Occipital lobe (tissue), 2 donors: ENCODE data around the gene NPAS3. TPM values are rescaled to one million over a fixed set of nuclear protein-coding genes. Genes with fewer than 3 reads are reported as not detected.

Experiments
- DNase-seq: peaks from one replicate; lab custom pipeline; 2025; lab: John Stamatoyannopoulos, UW
- total RNA-seq: library from RNA; depleted of rRNA; stranded (reverse); fragments of >200 nt; gene quantifications from one replicate; pipeline ENCODE4 v1.2.3, GENCODE V29; 2014

The NPAS3 gene
- total RNA-seq, 1 donor from 2014 or later = 44.6 TPM

DNA sequence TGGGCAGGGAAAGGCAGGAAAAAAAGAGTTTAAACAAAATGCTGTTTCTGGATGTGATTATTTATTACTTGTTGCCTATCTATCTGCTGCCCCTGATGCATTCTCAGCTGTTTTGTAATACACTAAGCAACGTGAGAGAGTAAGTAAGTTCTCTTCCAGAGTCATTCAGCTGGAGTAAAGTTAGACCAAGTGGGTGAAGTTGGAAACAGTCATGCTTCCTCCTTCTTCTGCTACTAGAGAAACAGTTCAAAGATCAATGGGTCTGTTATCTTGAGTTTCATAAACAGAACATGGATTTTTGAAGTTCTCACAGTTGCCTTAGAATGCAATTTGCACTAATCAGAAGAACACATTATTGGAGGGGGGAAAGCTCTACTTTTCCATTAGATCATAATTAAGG is 732.9 kb downstream of the NPAS3 start:
- no peak for DNase-seq

DNA sequence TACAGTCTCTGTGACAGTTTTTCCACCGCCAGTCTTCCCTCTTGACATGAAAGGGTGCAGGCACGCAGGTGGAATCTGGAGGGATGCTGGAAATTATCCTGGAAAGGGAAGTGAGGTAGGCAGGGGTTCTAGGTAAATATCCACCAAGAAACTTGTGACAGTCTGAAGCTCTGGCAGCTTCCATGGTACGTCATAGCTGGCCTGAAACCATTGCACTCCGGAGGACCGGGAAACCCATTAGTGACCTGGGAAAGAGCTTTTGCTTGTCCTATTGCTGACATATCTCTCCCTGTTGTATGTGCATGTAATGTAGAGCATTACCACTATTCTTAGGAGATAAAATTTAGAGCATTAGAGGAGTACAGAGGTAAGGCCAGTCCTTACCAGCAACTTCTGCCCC is 736.2 kb downstream of the NPAS3 start:
- DNase-seq = no peak

GRCh38 chr14:33675415-33676130 is 736.9 kb downstream of the NPAS3 start:
- no peak for DNase-seq

GRCh38 chr14:33676135-33676566 is 737.5 kb downstream of the NPAS3 start:
- no peak for DNase-seq

- DNase-seq = no peak
These were observed 738.2 kb downstream of the NPAS3 start for GRCh38 chr14:33676891-33677290.

DNA sequence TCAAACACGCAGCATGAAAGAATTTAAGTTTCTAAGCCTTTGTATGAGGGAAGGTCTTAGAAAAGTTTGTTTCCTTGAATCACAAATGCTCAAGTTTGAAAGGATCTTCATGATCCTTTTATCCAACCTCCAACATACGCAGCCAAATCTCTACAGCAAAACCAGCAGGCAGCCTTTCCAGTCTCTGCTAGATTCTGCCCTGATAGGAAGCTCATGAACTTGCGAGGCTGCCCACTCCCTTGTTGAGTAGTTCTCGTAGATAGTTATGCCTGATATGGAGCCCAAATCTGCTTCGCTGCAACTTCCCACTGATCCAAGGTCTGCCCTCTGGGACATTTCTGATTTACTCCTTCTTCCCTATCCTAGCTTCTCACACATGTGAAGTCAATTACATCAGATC is 739.3 kb downstream of the NPAS3 start:
- DNase-seq = no peak

DNA sequence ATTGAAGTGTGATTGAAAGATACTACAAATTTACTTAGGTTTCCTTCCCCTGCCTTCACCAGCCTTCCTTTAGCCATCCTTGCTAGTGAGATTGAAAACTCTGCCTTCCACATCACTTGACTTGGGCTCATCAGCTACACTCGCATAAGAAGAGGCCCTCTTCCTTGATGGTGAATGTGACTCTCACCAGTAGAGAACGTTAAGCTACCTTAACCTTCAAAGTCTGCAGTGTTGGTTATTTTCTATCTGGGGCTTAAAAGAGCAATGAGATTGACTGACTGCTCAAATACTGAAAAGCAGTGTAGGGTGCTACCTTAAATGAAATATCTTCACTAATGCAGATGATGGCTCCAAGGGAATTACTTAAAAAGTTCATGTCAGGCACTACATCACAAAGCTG is 740.3 kb downstream of the NPAS3 start:
- DNase-seq = no peak

DNA sequence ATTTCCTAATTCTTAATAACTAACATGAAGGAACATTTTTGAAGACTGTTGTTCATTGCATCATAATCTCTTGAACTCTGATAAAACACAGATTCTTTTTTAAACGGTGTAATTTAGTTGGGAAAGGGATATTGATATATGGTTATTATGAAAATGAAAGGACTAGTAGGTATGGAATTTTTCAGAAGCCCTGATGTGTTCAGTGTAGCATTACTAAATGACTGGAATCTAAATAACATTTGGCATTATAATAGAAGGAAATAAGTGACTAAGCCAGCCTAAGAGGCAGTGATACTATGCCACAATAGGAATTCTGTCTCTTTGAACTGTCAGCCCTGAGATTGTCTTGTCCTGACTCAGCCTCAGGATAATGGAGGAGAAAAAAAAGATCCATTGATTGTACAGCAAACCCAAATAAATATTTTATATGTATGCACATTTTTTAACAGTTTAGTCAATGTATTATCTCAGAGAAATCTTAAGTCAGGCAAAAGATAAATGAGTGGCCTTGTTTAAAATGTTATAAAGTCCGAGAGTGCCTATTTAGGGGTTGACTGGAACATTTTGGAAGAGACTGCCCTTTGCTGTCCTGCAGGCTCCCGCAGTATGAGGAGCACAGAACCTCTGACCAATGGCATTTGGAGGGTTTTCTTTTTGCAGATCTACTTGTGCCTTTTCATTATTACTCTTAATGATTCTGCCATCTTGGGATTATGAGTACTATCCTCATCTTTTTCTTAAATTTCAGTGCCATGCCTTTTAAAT is 741.0 kb downstream of the NPAS3 start:
- DNase-seq = no peak

DNA sequence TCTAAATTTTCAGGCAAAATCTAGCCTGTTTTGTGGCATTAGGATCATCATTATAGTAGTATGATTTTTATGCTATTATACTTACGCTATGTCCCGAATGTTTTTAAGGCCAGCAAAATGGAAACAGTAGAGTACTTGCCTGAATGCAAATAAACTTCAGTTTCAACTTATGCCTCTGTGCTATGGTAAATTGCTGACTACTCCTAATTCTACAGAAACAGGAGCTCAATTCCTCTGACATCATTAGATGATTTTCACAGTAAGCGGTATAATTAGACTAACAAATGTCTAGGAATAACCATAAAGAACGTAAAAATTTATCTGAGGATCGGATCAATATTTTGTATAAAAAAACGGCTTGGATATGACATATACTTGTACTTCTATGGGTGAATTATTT is 742.2 kb downstream of the NPAS3 start:
- DNase-seq = no peak

DNA sequence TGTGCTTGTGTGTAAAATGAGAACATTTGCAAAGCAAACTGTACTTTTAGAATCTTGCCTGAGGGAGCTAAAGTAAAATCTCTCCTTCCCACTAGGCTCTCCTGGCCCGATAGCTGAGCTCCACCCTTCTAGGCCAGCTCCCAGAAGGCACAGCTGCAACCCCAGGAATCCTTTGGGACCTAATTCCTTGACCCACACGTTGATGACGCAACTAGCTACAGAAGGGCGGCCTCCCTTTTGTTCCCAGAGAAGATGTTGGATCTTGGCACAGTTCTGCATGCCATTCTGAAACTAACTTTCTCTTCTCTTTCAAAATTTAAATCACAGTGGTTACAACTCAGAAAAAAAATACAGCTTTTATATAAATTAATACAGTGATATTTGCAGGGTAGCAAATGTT is 744.1 kb downstream of the NPAS3 start:
- no peak for DNase-seq

DNA sequence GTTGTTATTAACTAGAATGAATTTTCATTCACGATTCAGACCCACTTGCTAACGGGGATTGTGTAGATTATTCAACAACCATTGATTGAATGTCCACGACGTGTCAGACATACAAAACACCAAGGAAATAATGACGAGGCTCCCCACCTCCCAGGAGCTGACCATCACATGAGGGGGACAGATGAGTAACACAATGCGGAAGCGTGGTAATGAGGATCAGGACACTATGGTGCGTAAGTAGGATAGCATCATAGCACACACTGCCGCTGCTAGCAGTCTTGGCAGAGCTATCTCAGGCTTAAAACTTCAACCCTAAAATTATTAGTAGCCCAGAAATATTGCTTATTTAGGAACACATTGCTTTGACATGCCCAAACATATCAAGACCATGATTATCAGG is 746.3 kb downstream of the NPAS3 start:
- DNase-seq = no peak

DNA sequence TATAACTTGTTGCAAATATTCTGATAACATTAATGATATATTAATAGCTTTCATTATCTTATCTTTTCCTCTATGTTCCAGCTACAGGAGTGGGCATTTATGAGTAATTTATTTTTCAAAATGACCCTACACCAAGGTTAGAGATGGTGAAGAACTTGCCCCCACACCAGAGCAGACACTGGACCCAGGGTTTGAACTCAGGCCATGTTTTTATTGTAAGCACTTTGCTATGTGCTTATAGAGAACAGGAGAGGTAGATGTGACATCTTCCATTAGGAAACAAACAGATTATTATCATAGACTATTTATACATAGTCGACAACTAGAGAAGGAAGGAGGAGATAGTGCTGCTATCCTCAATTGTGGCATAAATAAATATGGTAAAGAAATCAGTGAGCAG is 747.0 kb downstream of the NPAS3 start:
- DNase-seq = no peak

GRCh38 chr14:33686218-33686617 is 747.5 kb downstream of the NPAS3 start:
- no peak for DNase-seq

- no peak for DNase-seq
These were observed 748.2 kb downstream of the NPAS3 start for GRCh38 chr14:33686856-33687255.

GRCh38 chr14:33689680-33690079 is 751.0 kb downstream of the NPAS3 start:
- DNase-seq = no peak

- DNase-seq = no peak
These were observed 753.2 kb downstream of the NPAS3 start for GRCh38 chr14:33691907-33692306.

DNA sequence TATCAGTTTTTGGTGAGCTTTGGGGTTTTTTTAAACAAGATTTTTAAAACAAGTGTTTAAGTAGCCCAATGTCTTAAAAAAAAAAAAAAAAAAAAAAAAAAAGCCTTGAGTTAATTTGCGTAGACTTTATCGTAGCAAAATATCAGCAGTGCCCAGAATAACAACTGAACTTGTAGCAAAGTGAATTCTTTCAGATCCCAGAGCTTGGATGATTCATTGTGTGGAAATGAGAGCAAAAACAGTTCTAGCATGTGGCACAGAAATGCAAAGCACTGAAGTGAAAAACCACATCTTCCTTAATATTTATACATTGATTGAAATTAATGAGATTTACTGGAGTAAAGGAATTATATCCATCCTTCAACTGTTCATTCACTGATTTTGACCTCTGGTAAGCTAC is 754.1 kb downstream of the NPAS3 start:
- DNase-seq = no peak

- DNase-seq = no peak
These were observed 754.6 kb downstream of the NPAS3 start for GRCh38 chr14:33693237-33693636.

DNA sequence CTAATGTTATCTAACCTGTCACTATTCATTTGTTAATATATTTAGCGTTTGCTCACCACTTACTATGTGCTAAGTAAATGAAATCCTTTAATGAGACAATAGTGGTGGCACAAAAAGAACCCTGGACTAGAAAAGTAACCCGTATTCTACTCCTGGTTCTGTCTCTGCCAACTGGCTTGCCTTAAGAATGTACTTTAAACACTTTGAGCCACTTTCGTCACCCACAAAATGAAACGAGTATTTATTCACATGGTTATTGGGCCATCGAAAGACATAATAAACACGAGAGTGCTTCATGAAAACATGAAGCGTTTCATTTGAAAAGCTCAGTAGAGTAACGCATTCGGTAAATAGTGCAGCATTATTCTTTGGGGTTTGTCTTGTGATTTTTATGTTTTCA is 757.5 kb downstream of the NPAS3 start:
- no peak for DNase-seq

DNA sequence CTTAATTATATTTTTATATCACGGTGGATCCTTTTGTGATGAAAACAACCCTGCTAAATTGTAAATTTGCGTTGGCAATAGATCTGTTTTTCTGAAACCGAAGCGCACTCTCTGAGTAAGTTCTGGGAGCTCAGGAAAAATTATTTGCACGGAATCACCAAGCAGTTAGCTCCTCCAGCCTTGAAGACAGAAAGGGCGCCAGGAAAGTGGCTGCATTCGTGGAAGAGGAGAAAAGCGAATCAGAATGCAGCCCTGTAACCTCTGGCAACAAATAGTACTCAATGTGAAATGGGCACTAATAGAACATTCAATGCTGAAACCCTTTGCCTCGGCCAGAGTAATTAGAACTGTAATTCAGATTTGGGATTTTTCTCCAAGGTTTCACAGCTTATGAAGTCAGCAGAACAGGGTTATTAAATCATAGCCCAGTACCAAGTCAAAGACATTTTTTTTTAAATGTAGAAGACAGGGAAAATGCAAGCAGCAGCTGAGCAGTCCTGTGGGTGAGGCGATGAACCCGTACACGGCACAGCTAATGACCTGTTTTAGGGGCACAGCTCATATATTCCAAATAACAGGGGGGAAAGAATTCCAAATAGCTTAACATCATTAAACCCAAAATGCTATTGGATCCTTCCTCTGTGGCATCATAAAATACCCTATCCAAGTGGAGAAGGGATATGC is 760.8 kb downstream of the NPAS3 start:
- DNase-seq = no peak

DNA sequence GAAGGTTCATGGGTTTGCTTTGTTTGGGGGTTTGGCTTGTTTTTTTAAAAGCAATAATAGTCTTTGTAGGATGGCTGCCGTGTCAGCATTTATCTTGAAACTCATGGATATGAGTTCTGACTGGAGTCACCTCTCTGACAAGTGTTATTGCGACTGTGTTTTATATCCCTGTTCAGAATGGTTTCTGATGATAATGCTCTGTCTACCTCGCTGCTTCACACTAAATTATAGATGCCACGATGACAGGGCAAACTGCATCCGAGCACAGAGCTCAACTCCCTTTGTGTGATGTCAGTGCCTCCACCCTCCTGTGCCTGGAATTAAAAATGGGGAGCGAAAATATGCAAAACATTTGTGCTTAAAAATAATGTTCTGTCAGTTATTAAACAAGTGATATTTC is 761.4 kb downstream of the NPAS3 start:
- no peak for DNase-seq

DNA sequence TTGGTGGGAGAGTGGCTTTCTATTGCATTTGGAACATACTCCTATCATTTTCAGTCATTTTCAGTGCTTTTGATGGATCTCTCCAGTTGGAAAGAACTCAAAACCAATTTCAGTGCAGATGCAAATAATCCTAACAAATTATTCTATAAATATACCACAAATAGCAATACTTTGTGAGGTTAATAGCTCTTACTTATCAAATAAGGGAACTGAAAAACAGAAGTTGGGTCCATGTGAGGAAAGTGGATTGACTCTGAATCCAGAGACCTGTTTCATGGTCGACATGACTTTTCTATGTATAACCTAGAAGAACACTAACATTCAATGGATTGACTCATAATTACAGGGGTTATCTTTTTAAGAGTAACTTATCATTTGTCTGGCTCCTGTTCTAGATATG is 763.6 kb downstream of the NPAS3 start:
- no peak for DNase-seq

DNA sequence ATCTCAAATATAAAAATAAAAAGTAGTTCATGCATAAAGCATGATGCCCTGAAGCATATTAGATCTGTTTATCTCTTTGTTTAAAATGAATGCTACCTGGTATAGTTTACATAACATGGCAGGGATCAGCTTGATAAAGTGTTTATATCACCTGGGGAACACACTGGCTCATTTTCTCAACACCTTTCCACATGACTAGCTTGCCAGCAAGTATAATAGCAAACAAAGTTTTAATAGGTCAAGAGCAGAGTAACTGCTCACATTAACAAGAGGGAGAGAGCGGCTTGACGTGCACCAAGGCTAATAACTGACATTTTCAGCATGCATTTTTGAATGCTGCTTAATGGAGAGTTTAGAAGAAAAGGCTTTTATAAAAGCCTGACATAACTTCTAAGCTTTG is 765.8 kb downstream of the NPAS3 start:
- no peak for DNase-seq
